GM18907 (cell line): ENCODE results near the gene TIE1.

ENCODE experiments used
- ATAC-seq: cut with Tn5 transposase; IDR thresholded peaks from one replicate; pipeline ENCODE4 v1.9.1; 2021; ENCODE audit warnings: mild to moderate bottlenecking, moderate library complexity; ENCODE audit not compliant: unreplicated experiment

TIE1 gene

DNA sequence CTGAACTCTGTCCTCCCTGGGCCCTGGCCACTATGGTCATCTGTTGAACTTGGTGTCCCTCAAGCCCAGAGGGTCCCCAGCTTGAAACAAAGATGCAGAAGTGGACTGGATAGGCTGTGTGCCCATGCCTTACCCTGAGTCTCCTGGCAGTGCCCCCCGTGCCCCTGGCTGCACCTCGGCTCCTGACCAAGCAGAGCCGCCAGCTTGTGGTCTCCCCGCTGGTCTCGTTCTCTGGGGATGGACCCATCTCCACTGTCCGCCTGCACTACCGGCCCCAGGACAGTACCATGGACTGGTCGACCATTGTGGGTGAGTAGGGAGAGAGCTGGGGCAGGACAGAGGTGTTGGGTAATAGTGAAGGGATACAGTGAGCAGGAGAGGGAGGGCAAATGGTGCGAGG is 10.7 kb downstream of the TIE1 start:
- no peak for ATAC-seq

DNA sequence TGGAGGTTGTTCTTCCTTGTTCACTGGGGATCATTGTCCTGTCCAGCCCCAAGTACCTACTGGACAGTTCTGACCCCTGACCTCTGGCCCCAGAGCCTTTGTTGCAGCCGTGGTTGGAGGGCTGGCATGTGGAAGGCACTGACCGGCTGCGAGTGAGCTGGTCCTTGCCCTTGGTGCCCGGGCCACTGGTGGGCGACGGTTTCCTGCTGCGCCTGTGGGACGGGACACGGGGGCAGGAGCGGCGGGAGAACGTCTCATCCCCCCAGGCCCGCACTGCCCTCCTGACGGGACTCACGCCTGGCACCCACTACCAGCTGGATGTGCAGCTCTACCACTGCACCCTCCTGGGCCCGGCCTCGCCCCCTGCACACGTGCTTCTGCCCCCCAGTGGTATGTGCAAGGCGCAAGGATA is 11.4 kb downstream of the TIE1 start:
- no peak for ATAC-seq

DNA sequence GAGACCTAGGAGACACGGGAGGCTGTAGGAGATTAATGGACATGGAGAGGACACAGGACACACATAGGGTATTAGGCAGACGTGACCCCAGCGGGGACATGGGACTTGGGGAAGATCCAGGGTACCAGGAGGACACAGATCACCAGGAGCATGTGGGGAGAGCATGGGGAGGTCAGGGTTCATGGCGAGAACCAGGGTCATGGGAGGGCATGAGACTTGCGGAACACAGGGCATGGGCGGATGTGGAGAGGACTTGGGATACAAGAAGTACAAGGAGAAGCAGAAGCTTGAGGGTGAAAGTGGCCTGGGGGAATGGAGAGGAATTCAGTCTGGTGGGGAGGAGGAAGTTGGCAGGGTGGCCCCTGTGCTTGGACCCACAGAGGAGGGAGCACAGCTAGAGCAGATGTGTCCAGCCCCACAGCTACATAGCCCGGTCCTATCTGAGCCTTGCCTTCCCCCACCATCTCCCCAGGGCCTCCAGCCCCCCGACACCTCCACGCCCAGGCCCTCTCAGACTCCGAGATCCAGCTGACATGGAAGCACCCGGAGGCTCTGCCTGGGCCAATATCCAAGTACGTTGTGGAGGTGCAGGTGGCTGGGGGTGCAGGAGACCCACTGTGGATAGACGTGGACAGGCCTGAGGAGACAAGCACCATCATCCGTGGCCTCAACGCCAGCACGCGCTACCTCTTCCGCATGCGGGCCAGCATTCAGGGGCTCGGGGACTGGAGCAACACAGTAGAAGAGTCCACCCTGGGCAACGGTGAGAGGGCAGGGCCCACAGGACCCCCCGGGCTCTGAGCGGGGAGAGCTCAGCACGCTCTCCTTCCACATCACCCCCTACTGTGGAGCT is 12.1 kb downstream of the TIE1 start:
- ATAC-seq, result no peak

DNA sequence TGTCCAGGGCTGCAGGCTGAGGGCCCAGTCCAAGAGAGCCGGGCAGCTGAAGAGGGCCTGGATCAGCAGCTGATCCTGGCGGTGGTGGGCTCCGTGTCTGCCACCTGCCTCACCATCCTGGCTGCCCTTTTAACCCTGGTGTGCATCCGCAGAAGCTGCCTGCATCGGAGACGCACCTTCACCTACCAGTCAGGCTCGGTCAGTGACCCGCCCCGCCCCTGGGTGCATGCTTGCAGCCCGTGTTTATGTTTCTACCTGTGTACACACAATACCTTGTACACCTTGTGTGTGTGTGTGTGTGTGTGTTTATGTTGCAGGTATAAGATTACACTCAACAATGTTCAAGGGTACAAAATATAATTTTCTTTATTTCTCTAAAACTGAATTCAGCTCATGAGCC is 13.0 kb downstream of the TIE1 start:
- ATAC-seq, result no peak

DNA sequence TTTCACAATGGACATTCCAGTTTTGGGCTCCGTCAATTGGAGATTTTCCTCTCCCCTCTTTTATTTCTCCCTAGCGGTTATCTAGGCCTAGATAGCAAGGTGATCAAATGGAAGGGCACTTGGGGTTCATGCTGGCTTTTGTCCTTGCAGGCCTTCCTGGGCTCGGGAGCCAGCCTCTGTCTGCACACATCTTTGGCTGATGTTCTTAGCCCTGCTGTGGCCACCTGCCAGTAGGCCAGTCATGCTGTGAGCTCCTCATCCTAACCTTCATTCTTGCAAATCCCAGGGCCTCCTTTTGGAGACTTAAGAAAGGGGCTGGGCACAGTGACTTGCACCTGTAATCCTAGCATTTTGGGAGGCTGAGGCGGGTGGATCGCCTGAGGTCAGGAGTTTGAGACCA is 13.5 kb downstream of the TIE1 start:
- no peak for ATAC-seq

DNA sequence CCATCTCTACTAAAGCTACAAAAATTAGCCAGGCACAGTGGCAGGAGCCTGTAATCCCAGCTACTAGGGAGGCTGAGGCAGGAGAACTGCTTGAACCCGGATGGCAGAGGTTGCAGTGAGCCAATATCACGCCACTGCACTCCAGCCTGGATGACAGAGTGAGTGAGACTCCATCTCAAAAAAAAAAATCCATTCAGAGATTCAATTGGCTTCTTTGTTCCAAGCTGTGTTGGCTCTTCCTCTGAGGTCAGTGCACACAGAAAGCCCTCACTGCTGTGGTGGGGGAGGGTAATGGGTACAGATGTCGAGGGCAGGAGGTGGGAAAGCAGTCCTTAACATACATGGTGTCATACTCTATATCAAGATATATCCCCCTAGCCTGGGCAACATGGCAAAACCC is 14.7 kb downstream of the TIE1 start:
- ATAC-seq, result no peak

DNA sequence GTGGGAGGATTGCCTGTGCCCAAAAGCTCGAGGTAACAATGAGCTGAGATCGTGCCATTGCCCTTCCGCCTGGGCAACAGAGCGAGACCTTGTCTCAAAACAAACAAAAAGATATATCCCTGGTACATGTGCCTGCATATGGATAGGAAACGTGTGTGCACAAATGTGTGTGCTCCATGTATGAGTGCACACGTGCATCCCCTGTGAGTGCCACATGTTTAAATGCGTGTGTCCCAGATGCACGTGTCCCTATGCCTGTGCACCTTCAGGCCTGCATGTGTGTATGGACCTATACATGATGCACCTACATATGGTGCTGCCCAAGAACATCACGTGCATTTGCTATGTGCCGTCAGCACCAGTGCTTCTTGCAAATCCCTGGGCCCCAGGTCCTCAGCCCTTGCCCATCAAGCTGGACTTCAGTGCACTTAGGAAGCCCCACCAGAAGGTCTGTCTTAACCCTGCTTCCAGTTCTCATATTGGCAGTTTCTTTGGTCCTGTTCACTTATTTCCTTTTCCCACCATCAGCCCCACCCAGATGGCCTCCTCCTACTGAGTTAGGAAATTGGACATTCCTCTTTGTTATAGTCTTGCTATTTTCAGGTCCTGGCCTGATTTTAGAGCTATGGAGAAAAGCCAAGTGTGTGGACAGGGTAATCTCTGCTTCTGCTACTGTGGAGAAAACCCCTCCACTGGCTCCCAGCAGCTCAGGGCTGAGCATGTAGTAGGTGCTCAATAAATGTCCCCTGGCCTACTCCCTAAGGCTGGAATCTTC is 15.4 kb downstream of the TIE1 start:
- no peak for ATAC-seq

DNA sequence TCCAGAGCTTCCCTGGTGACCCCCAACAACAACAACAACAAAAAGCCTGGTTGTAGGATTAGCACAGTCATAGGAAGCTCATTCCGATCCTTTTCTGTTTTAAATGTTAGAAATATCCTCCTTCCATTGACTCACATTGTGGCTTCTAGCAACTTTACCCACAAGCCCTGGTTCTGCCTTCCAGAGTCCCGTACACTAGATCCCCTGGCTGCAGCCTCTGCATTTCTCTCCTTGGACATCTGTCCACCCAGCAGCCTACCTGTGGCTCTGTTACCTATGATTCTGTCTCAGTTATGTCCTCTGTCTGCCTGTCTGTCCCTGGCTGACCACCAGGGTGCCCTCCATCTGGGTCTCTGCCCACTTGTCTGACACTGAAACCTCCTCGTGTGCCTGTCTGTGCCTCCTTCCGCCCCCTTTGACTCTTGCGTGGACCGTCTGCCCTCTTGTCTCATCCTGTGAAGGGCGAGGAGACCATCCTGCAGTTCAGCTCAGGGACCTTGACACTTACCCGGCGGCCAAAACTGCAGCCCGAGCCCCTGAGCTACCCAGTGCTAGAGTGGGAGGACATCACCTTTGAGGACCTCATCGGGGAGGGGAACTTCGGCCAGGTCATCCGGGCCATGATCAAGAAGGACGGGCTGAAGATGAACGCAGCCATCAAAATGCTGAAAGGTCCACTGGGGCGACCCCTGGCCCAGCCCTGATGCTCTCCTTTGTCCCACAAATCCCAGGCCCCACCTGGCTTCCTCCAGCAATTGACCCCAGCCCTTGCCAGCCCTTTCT is 16.1 kb downstream of the TIE1 start:
- ATAC-seq, result no peak

DNA sequence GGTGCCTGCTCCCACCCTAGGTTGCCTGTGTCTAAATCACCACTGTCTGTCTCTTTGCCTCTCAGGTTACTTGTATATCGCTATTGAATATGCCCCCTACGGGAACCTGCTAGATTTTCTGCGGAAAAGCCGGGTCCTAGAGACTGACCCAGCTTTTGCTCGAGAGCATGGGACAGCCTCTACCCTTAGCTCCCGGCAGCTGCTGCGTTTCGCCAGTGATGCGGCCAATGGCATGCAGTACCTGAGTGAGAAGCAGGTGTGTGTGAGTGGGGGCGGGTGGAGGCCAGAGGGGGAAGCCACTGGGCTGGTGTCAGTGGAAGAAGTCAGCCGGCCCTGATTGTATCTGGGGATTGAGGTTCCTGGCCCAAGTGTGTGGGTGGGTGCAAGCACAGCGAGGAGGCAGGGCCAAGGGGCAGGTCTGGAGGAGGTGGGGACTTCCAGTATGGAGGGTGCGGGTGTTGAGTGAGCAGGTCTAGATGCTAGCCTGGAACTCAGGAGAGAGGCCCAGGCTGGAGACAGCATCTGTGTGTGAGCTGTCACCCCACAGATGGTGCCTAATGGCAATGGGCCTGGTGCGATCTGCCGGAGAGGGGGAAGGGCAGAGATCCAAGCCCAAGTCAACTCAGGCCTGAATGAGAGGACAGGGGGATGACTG is 17.2 kb downstream of the TIE1 start:
- ATAC-seq, result no peak

DNA sequence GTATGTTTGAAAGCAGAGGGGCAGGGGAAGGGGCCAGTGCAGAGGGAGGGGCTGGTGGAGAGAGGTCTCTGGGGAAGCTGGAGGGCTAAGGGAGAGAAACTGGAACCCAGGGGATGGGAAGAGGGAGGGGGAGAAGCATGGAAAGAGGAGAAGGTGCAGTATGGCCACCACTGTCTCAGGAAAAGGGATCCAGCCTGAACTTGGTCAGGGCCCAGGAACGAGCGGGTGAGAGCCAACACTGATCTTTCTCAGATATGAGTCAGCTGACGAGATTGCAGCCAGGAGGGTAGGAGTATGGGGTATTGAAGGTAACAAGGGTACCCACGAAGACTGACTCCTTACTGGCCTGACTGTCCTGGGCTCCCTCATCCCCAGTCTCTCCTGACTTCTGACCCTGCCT is 18.0 kb downstream of the TIE1 start:
- ATAC-seq, result no peak

DNA sequence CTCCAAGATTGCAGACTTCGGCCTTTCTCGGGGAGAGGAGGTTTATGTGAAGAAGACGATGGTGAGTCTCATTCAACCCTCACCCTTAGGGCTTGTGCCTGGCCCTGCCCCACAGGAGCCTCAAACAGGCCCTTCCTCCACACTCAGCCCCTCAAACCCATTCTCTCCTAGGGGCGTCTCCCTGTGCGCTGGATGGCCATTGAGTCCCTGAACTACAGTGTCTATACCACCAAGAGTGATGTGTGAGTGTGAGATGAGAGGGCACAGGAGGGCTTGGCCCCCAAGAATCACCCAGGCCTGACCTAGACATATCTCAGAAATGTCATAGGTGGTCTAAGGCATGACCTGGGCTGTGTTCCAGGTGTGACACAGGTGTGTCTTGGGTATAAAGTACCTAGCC is 18.5 kb downstream of the TIE1 start:
- no peak for ATAC-seq

DNA sequence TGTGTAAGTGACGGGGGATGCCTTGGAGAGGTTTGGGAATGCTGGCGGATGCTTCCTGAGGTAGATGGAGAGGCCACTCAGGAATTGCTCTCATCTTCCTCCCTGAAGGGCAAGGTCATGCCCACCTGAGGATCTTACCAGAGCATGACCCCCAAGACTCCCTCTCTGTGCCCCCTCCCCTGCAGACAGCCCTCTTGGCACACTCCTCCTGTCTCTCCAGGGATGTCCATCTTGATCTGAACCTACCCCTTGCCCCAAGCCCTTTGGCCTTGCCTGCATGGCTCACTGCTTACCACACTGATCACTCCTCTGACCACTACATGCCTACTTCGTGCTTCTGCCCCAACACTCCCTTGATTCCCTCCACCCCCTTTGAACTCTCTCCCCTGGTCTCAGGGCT is 19.0 kb downstream of the TIE1 start:
- ATAC-seq, result no peak

DNA sequence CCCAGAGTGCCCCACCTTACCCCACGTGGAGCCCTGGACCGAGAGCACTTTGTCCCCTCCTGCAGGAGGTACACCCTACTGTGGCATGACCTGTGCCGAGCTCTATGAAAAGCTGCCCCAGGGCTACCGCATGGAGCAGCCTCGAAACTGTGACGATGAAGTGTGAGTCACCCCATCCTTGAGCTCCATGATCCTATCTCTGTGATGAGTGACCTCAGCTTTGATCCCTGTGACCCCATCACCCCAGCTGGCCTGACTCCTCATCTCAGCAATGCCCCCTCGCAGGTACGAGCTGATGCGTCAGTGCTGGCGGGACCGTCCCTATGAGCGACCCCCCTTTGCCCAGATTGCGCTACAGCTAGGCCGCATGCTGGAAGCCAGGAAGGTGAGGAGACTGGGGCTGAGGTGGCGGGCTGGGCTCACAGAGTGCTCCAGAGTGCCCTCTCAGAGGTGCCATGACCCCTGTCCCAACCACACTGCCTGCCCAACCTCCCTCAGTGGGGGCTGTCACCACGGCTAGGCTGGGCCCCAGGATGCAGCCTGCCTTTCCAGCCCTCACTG is 20.6 kb downstream of the TIE1 start:
- no peak for ATAC-seq

DNA sequence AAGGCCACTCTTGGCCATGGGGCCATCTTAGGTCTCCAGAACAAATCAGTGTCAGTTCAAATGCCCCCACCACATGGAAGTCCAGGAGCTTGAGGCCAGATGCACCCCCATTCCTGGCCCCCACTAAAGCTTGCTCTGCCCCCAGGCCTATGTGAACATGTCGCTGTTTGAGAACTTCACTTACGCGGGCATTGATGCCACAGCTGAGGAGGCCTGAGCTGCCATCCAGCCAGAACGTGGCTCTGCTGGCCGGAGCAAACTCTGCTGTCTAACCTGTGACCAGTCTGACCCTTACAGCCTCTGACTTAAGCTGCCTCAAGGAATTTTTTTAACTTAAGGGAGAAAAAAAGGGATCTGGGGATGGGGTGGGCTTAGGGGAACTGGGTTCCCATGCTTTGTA is 21.7 kb downstream of the TIE1 start:
- ATAC-seq, result no peak

DNA sequence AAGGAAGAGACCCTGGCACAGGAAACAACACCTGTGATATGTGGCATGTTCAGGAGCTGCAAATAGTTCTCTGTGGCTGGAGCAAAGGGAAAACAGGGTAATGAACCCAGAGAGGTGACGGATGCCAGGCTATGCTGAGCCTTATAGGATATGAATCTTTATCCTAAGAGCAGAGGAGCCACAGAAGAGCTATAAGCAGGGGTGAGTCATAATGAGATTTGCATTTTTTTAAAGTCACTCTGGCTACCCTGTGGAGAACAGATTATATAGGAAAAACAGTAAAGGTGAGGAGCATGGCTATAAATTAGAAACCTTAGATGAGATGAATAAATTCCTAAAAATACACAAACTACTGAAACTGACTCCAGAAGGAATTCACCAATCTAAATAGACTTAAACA is 24.0 kb downstream of the TIE1 start:
- no peak for ATAC-seq

DNA sequence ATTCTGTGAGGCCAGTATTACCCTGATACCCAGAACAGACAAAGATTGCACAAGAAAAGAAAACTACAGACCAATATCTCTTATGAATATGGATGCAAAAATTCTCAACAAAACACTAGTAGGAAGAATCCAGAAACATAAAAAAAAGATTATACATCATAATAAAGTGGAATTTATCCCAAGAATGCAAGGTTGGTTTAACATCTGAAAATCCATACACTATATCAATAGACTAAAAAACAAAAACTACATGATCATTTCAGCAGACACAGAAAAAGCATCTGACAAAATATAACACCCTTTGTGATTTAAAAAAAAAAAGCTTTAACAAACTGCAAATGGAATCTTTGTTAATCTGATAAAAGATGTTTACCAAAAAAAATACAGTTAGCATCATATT is 24.6 kb downstream of the TIE1 start:
- ATAC-seq, result no peak

DNA sequence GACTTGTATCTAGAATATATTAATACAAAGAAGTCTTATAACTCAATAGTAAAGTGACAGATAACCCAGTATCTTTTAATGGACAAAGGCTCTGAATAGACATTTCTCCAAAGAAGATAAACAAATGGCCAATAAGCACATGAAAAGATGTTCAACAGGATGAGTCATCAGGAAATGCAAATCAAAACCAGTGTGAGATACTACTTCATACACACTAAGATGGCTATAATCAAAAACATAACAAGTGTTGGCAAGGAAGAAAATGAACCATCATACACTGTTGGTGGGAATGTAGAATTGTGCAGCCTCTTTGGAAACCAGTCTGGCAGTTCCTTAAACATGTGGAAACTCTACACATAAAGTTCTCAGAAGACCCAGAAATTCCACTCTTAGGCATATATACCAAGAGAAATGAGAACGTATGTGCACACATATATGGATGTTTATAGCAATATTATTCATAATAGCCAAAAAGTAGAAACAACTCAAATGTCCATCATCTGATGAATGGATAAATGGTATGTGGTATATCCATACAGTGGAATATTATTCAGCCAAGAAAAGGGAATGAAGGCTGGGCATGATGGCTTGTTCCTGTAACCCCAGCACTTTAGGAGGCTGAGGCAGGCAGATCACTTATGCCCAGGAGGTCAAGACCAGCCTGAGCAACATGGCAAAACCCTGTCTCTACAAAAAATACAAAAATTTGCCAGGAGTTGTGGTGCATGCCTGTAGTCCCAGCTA is 26.9 kb downstream of the TIE1 start:
- ATAC-seq, result no peak

DNA sequence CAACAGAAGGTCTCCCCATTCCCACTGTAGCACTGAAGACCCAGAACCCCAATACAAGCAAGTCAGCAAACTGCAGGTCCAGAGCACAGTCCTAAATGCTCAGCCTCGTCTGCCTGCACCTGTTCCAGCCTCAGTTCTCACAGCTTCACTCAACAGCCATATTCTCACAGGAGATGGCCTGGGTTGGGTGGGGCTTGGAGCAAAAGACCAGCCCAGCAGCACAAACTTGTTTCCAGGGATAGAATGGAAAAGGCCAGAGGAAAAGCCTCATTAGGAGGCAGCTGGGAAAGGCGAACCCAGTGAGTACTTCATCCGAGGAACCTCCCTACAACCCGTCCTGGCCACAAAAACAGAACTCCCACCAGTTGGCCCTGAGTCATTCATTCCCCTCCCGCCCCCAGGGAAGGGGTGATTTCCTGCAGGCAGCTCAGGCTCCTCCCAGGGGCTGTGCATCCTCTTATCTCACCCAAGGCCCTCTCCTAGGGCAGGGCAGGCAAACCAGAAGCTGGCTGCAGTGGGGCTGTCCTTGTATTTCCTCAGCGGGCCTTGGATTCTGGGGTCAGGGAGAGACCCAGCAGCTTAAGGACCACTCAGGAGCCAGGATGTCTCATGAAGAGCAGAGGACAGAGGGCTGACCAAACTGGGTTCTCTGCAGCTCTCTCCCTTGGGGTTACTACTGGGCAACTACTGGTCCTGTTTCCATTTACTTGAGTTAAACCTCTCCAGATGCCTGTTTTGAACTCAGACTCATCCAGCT is 29.4 kb downstream of the TIE1 start:
- no peak for ATAC-seq

DNA sequence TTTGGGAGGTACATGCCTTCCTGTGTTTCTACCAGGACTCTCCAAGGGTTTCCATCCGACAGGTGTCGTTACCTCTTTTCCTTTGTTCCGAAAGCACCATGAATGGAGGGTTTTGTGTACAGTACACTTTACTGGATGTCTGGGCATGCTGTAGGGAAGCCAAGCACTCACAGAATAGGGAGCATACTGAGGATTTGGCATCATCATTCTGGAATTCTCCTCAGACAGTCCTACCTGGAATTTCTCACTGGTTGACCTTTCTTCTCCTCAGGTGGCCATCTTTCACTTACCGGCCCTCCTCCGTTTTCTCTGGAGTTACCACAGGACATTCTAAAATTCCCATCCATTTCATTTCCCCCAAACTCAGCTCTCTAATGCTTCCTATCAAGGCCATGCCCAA is 30.9 kb downstream of the TIE1 start:
- ATAC-seq, result no peak
